ENCODE data around the gene ZNF18.
A peak's percentile ranks its signal among the peaks of the same experiment; 100 is the strongest.

Gene ZNF18

GRCh38 chr17:12027658-12028057, 30.4 kb upstream of the ZNF18 start:
- Histone ChIP-seq H3K9me3 (ENCODE audit: insufficient read depth, low read depth, low read length) (no peaks in the 10 kb centered on the region), H3K4me3 (ENCODE audit: low read length, poor library complexity, severe bottlenecking) (no peak overlapping the region), H3F3A (ENCODE audit: low read depth) (no peaks in the 10 kb centered on the region), H3K4me1 (ENCODE audit: insufficient read depth, low read length, poor library complexity, severe bottlenecking) (peaks cover 49% of the 10 kb centered on the region), H3K27me3 (ENCODE audit: insufficient read depth, low read length, poor library complexity, severe bottlenecking) (no peaks in the 10 kb centered on the region), H2AFZ (ENCODE audit: low read length) (no peak overlapping the region), H3K79me2 (ENCODE audit: insufficient read depth, low read length) (peaks cover 94% of the 10 kb centered on the region), H3K9ac (ENCODE audit: low read depth, low read length, poor library complexity, severe bottlenecking) (no peak overlapping the region), H3K4me2 (ENCODE audit: low read depth, low read length, poor library complexity, severe bottlenecking) (peak overlapping the region; percentile 94), H4K20me1 (ENCODE audit: insufficient read depth, low read length, poor library complexity, severe bottlenecking) (peaks cover 82% of the 10 kb centered on the region), H3K36me3 (ENCODE audit: insufficient read depth, low read length) (no peaks in the 10 kb centered on the region), H3K9me2 (replicated peaks; ENCODE audit: low read depth, low read length) (no peaks in the 10 kb centered on the region)
- TF ChIP-seq, protein P1, sequence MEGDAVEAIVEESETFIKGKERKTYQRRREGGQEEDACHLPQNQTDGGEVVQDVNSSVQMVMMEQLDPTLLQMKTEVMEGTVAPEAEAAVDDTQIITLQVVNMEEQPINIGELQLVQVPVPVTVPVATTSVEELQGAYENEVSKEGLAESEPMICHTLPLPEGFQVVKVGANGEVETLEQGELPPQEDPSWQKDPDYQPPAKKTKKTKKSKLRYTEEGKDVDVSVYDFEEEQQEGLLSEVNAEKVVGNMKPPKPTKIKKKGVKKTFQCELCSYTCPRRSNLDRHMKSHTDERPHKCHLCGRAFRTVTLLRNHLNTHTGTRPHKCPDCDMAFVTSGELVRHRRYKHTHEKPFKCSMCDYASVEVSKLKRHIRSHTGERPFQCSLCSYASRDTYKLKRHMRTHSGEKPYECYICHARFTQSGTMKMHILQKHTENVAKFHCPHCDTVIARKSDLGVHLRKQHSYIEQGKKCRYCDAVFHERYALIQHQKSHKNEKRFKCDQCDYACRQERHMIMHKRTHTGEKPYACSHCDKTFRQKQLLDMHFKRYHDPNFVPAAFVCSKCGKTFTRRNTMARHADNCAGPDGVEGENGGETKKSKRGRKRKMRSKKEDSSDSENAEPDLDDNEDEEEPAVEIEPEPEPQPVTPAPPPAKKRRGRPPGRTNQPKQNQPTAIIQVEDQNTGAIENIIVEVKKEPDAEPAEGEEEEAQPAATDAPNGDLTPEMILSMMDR (conservative IDR thresholded peaks at IDR 0.05; ENCODE audit: low read length), result no peak

DNA sequence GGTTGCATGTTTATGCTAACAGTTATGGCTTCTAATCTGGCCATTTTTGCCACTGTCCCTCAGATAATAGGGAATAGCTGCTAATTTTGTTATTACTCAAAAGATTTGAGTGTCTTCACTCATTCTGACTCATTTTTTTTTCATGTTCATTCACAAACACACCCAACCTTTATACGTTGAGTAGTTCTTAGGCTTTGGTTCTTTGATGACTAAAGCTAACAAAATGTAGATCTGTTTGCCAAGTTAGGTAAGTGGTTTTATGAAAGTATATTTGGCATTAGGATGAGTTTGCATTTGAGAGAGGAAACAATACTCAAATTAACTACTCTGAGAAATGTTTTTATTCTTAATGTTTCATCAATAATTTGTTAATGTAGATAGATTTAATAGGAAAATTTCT, 27.1 kb upstream of the ZNF18 start:
- Histone ChIP-seq H3K4me1 (ENCODE audit: insufficient read depth, low read length, poor library complexity, severe bottlenecking) (peaks cover 64% of the 10 kb centered on the region), H3K4me2 (ENCODE audit: low read depth, low read length, poor library complexity, severe bottlenecking) (peak overlapping the region; percentile 94)

DNA sequence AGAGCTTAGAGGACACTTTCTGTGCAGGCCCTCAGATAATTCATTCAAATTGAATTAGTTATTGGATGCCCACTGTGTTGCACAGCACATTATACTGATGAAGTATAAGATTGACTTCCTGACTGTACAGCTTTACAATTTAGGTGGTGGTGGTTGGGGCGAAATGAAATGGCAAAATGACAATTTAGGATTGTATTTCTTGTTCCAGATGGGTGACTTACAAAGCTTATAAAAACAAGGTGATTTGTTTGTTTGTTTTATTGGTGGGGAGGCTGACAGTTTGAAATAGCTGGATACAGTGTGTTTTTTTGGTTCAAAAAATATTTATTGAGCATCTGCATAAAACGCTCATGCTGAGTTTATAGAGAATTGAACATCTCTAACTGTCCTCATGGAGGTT, 25.0 kb upstream of the ZNF18 start:
- Histone ChIP-seq H4K20me1 (ENCODE audit: insufficient read depth, low read length, poor library complexity, severe bottlenecking) (peaks cover 61% of the 10 kb centered on the region), H3F3A (ENCODE audit: low read depth) (no peaks in the 10 kb centered on the region), H3K4me1 (ENCODE audit: insufficient read depth, low read length, poor library complexity, severe bottlenecking) (peaks cover 60% of the 10 kb centered on the region), H3K9ac (ENCODE audit: low read depth, low read length, poor library complexity, severe bottlenecking) (peak overlapping the region; percentile 82), H3K27me3 (ENCODE audit: insufficient read depth, low read length, poor library complexity, severe bottlenecking) (peaks cover 10% of the 10 kb centered on the region), H3K4me3 (ENCODE audit: low read length, poor library complexity, severe bottlenecking) (peak overlapping the region; percentile 84), H3K4me2 (ENCODE audit: low read depth, low read length, poor library complexity, severe bottlenecking) (peak overlapping the region; percentile 94), H3K79me2 (ENCODE audit: insufficient read depth, low read length) (peaks cover 62% of the 10 kb centered on the region), H3K9me2 (replicated peaks; ENCODE audit: low read depth, low read length) (no peaks in the 10 kb centered on the region), H3K9me3 (ENCODE audit: insufficient read depth, low read depth, low read length) (no peaks in the 10 kb centered on the region), H3K36me3 (ENCODE audit: insufficient read depth, low read length) (no peaks in the 10 kb centered on the region), H2AFZ (ENCODE audit: low read length) (no peak overlapping the region)
- TF ChIP-seq EZH2phosphoT487 (IDR thresholded peaks at IDR 0.05; ENCODE audit: borderline replicate concordance), result no peak
- TF ChIP-seq, protein P1 (conservative IDR thresholded peaks at IDR 0.05; ENCODE audit: low read length), result no peak

More for the DNA sequence above, 27.1 kb upstream of the ZNF18 start:
- Histone ChIP-seq H3K79me2 (ENCODE audit: insufficient read depth, low read length) (peaks cover 80% of the 10 kb centered on the region), H3K9ac (ENCODE audit: low read depth, low read length, poor library complexity, severe bottlenecking) (no peak overlapping the region), H4K20me1 (ENCODE audit: insufficient read depth, low read length, poor library complexity, severe bottlenecking) (peaks cover 77% of the 10 kb centered on the region), H3K36me3 (ENCODE audit: insufficient read depth, low read length) (no peaks in the 10 kb centered on the region), H3F3A (ENCODE audit: low read depth) (no peaks in the 10 kb centered on the region), H2AFZ (ENCODE audit: low read length) (no peak overlapping the region), H3K4me3 (ENCODE audit: low read length, poor library complexity, severe bottlenecking) (peak overlapping the region; percentile 84), H3K9me2 (replicated peaks; ENCODE audit: low read depth, low read length) (no peaks in the 10 kb centered on the region), H3K27me3 (ENCODE audit: insufficient read depth, low read length, poor library complexity, severe bottlenecking) (peaks cover 10% of the 10 kb centered on the region), H3K9me3 (ENCODE audit: insufficient read depth, low read depth, low read length) (no peaks in the 10 kb centered on the region)
- TF ChIP-seq EZH2phosphoT487 (IDR thresholded peaks at IDR 0.05; ENCODE audit: borderline replicate concordance), result no peak
- TF ChIP-seq, protein P1 (conservative IDR thresholded peaks at IDR 0.05; ENCODE audit: low read length), result no peak

Measured in Loucy (cell line).